ENCODE data around the gene WWC2.
"Not testable (repeated sequence)": the region's sequence is repeated elsewhere in the genome, so short reads cannot be mapped to it uniquely, and the experiment has no call there.

The WWC2 gene

GRCh38 chr4:183100827-183101226, 1.8 kb downstream of the WWC2 start:
- no peak for DNase-seq

- DNase-seq: no peak
These were observed 3.0 kb downstream of the WWC2 start for GRCh38 chr4:183101956-183102480.

DNA sequence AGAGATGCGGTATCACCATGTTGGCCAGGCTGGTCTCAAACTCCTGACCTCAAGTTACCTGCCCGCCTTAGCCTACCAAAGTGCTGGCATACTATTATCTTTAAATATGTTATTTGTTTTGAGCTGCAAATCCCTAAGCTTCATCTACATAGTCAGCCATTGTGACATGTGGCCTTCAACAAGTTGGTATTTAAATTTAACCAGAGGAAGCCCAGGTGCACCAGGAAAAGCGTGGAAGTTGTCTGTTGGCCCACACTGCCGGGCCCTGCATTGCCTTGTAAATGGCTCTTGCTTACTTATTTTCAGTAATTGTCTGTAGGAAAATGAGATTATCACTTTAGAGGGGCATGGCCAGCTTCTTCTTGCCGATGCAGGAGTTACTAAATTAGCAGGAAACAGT, 6.0 kb downstream of the WWC2 start:
- DNase-seq: no peak

DNA sequence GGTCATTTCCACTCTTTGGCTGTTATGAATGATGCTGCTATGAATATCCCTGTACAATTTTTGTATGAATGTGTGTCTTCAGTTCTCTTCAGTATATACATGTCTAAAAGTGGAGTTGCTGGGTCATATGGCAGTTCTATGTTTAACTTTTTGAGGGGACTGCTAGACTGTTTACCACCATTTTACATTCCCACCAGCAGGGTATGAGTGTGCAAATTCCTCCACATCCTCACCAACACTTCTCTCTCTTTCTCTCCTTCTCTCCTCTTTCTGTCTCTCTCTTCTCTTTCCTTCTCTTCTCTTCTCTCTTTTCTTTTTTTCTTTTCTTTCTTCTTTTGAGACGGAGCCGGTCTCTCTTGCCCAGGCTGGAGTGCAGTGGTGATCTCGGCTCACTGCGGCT, 7.8 kb downstream of the WWC2 start:
- peak; percentile 37 for DNase-seq

- DNase-seq: peak; percentile 56
These were observed 8.9 kb downstream of the WWC2 start for GRCh38 chr4:183107891-183108459.

DNA sequence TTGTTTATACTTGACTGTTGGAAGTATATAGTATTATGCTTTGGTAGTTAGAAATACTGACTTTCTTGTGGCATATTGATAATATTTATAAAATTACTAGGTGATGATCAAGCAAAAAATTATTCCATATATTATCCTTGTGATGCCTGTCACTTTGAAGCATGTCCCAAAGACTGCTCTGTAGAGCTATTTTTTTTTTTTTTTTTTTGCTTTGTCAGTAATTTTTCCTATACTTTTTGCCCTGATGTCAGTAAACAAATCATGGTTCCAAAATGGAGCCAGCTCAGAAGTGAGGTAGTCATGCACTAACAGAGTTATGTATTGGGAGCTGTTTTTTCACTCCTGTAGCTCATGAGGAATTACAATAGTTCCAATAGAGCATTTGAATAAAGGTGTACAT, 11.2 kb downstream of the WWC2 start:
- no peak for DNase-seq

DNA sequence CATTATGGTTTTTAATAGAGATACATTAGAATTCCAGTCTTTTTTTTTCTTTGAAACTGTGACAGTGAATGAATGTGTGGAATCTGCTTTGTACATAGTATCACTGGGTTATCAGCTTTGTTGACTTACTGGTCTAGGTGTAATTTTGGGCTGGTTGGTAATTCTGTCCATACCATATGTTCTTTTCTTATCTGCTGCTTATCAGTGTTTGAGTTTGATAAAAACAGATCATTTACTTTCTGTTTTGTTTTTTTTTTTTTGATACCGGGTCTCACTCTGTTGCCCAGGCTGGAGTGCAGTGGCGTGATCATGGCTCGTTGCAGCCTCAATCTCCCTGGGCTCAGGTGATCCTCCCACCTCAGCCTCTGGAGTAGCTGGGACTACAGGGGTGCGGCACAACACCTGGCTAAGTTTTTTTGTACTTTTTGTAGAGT, 12.4 kb downstream of the WWC2 start:
- no peak for DNase-seq

GRCh38 chr4:183118141-183118540, 19.1 kb downstream of the WWC2 start:
- DNase-seq: no peak

GRCh38 chr4:183118585-183118984, 19.5 kb downstream of the WWC2 start:
- DNase-seq: peak; percentile 98

DNA sequence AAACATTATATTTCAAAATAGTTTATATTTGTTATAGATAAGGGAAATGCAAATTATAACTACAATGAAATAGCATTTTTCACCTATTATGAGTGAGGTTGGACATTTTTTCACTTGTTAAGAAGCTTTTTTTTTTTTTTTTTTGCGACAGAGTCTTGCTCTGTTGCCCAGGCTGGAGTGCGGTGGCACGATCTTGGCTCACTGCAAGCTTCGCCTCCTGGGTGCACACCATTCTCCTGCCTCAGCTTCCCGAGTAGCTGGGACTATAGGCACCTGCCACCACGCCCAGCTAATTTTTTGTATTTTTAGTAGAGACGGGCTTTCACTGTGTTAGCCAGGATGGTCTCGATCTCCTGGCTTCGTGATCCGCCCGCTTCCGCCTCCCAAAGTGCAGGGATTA, 22.6 kb downstream of the WWC2 start:
- DNase-seq: not testable (repeated sequence)

GRCh38 chr4:183124228-183124627, 25.2 kb downstream of the WWC2 start:
- no peak for DNase-seq

- DNase-seq: no peak
These were observed 25.8 kb downstream of the WWC2 start for GRCh38 chr4:183124865-183125264.

GRCh38 chr4:183129125-183129524, 30.1 kb downstream of the WWC2 start:
- no peak for DNase-seq

DNA sequence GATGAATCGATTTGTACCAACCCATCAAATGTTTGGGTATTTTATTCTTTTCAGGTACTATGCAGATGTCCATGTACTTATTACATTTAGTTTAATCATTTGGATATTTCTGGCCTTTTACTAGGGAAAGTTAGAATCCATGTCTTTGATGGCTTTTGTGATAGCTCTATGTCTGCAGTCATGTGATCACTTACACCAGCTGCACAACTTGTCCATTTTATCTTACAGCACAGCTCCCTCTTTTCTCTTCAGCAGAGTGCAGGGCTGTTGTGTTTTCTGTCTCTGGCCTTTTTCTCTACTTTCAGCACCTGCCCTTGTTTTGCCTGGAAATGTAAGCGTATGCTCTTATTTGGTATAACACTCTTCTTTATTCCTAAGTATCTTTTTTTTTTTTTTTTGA, 30.6 kb downstream of the WWC2 start:
- DNase-seq: no peak

GRCh38 chr4:183130328-183131155, 31.5 kb downstream of the WWC2 start:
- DNase-seq: peak; percentile 62

GRCh38 chr4:183132081-183132480, 33.0 kb downstream of the WWC2 start:
- no peak for DNase-seq

DNA sequence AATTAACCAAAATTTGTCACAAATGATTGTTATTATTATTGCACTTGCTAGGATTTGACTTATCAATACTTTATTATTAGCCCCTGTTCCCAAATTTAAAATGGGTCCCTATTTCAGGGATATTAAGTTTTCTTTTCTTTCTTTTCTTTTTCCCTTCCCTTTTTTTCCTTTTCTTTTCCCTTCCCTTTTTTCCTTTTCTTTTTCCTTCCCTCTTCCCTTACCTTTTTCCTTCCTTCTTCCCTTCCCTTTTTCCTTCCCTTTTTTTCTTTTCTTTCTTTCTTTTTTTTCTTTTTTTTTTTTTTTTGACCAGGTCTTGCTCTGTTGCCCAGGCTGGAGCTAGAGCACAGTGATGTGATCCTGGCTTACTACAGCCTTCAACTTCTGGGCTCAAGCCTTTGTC, 33.8 kb downstream of the WWC2 start:
- no peak for DNase-seq

GRCh38 chr4:183136855-183137254, 37.8 kb downstream of the WWC2 start:
- DNase-seq: peak; percentile 35

- peak; percentile 33 for DNase-seq
These were observed 40.1 kb downstream of the WWC2 start for GRCh38 chr4:183139058-183139750.

- peak; percentile 41 for DNase-seq
These were observed 41.0 kb downstream of the WWC2 start for GRCh38 chr4:183139972-183140570.

- peak; percentile 95 for DNase-seq
These were observed 41.9 kb downstream of the WWC2 start for GRCh38 chr4:183140911-183141320.

DNA sequence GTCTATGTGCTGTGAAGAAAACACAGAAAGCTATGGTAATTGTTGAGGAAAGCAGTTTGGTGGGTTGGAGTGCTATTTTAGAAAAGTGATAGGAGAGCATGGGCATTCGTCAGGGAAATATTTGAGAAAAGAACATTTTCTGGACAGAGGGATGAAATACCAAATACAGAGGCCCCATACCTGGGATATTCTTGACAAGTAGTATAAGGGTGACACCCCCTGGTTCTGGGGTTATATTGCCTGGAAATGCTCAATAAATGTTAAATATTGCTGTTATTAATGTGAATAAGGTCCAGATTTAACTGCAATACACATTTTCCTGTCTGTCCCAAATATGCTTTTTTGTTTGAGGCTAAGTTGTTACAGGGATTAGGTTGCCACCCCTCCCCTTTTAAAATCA, 42.9 kb downstream of the WWC2 start:
- DNase-seq: no peak
